ENCODE data around the gene CFAP74. TPM values are rescaled to one million over a fixed set of nuclear protein-coding genes. Genes with fewer than 3 reads are reported as not detected.
A peak's percentile ranks its signal among the peaks of the same experiment; 100 is the strongest.

CFAP74 gene
- total RNA-seq, 6 experiments from 2014 or later = 0.16 to 3.5 (median 0.32) TPM; not detected in 1

DNA sequence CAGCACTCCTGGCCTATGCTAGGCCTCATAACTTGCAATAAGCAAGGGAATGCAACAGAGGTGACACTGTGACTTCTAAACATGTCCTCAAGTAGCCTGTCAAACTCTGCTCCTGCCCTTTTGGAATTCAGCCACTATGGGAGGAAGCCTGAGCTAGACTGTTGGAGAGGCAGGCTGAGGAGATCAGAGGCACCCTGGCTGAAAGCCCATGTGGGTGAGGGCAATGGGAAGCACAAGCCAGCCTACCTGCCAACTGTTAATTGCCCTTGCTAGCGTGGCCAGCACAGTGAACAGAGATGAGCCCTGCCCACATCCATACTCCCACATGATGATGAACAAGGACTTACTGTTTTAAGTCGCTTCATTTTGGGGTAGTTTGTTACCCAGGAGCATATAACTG is 130.4 kb downstream of the CFAP74 start:
- ATAC-seq (peak; percentile 55 to 93 (median 74)), DNase-seq (peak in 2 of 3 donors; percentile 80 to 85)
- WGBS (ENCODE audit: insufficient coverage, low coverage, low lambda C conversion rate, missing lambda C conversion rate) = 53% methylated on average over 2 of the region's 2 CpGs
- TF ChIP-seq, protein P1, sequence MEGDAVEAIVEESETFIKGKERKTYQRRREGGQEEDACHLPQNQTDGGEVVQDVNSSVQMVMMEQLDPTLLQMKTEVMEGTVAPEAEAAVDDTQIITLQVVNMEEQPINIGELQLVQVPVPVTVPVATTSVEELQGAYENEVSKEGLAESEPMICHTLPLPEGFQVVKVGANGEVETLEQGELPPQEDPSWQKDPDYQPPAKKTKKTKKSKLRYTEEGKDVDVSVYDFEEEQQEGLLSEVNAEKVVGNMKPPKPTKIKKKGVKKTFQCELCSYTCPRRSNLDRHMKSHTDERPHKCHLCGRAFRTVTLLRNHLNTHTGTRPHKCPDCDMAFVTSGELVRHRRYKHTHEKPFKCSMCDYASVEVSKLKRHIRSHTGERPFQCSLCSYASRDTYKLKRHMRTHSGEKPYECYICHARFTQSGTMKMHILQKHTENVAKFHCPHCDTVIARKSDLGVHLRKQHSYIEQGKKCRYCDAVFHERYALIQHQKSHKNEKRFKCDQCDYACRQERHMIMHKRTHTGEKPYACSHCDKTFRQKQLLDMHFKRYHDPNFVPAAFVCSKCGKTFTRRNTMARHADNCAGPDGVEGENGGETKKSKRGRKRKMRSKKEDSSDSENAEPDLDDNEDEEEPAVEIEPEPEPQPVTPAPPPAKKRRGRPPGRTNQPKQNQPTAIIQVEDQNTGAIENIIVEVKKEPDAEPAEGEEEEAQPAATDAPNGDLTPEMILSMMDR (IDR thresholded peaks at IDR 0.05) = no peak
- TF ChIP-seq POLR2A (IDR thresholded peaks at IDR 0.05) = no peak
- intact Hi-C loops (cut with DNase I) = no loop called here
- H3K27me3 ChIP-seq = no peaks in the 10 kb centered on the region
- no peak overlapping the region for H3K27ac ChIP-seq
- no peak overlapping the region for H3K4me3 ChIP-seq
- H3K9me3 ChIP-seq = no peaks in the 10 kb centered on the region
- peaks cover 0 to 10% (median 0%) of the 10 kb centered on the region in 4 donors for H3K36me3 ChIP-seq
- peaks cover 0 to 32% (median 13%) of the 10 kb centered on the region in 4 donors for H3K4me1 ChIP-seq

DNA sequence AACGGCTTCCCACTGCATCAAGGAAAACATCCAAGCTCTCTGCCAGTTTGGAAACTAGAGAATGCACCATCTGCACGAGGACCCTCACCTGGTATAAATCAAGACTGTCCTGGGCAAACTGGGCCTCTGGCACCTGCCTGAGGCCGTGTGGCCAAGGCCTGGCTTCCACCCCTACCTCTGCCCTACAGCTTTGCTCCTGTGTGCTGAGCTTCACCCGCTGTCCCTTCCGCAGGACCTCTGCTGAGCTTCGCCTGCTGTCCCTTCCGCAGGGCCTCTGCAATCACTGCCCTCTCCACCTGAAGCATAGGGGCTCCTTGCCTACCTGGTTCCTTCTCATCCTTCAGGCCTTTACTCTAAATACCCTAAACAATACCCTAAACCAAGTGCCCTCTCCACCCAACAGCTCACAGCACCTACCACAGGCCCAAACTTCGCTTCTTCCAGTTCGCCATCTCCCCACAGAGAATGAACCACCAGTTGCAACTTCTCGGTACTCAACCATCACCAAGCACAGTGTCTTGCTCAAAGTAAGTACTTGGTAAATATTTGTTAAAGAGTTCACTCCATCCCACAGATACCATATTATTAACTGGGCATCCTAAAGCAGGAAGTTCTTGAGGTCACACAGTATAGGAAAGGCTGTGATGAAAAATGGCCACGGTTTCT is 131.1 kb downstream of the CFAP74 start:
- DNase-seq (no peak), ATAC-seq (peak in 2 of 4 donors; percentile 7 to 15)
- intact Hi-C loops (cut with DNase I) = no loop called here
- Histone ChIP-seq H3K4me3 (no peak overlapping the region), H3K36me3 (peaks cover 0 to 10% (median 0%) of the 10 kb centered on the region in 4 donors), H3K27me3 (no peaks in the 10 kb centered on the region), H3K9me3 (no peaks in the 10 kb centered on the region), H3K4me1 (peaks cover 0 to 32% (median 13%) of the 10 kb centered on the region in 4 donors), H3K27ac (no peak overlapping the region)
- 82% methylated on average over 10 of the region's 11 CpGs for WGBS (ENCODE audit: insufficient coverage, low coverage, low lambda C conversion rate, missing lambda C conversion rate)
- TF ChIP-seq, protein P1 (IDR thresholded peaks at IDR 0.05) = no peak
- no peak for TF ChIP-seq POLR2A (IDR thresholded peaks at IDR 0.05)

Other genes with a start within 250 kb of the CFAP74 start
- 100 to 1,000 TPM in 3 of 6 experiments, 10 to 100 TPM in 3; 80.3 to 143 (median 100) TPM for gene NADK, start 225.3 kb downstream of the CFAP74 start, total RNA-seq
- 100 to 1,000 TPM in 4 of 6 experiments, 10 to 100 TPM in 2; 85.9 to 147 (median 104) TPM for gene GNB1, start 112.7 kb downstream of the CFAP74 start, total RNA-seq
- gene CALML6, start 88.5 kb downstream of the CFAP74 start, total RNA-seq = 1 to 10 TPM in 1 of 6 experiments, under 1 TPM in 3, not detected in 2; 0.44 to 1.4 (median 0.58) TPM
- 10 to 100 TPM in 1 of 6 experiments, 1 to 10 TPM in 5; 2.3 to 13.2 (median 6.0) TPM for gene TMEM52, start 84.5 kb downstream of the CFAP74 start, total RNA-seq
- under 1 TPM in 1 of 6 experiments, not detected in 5; 0.55 TPM for gene GABRD, start 15.6 kb upstream of the CFAP74 start, total RNA-seq
- gene PRKCZ, start 46.6 kb upstream of the CFAP74 start, total RNA-seq = 10 to 100 TPM; 10.3 to 20.1 (median 15.8) TPM
- gene FAAP20, start 191.0 kb upstream of the CFAP74 start, total RNA-seq = 10 to 100 TPM; 18.9 to 26.0 (median 24.4) TPM
- 10 to 100 TPM; 23.7 to 84.8 (median 31.4) TPM for gene SKI, start 224.5 kb upstream of the CFAP74 start, total RNA-seq